HG02943 (cell line): Measurements from ENCODE around the gene FAM180B.
"Not testable (repeated sequence)": the region's sequence is repeated elsewhere in the genome, so short reads cannot be mapped to it uniquely, and the experiment has no call there.

ENCODE experiments used
- ATAC-seq: cut with Tn5 transposase; IDR thresholded peaks from one replicate; pipeline ENCODE4 v1.9.1; 2021; ENCODE audit warnings: mild to moderate bottlenecking, low read depth, moderate library complexity; ENCODE audit not compliant: unreplicated experiment

The FAM180B gene

GRCh38 chr11:47593492-47593933 lies 7.0 kb downstream of the FAM180B start:
- no peak for ATAC-seq

- ATAC-seq: no peak
These were observed 7.7 kb downstream of the FAM180B start, which contains the start of gene C1QTNF4 for GRCh38 chr11:47593934-47594855. C1QTNF4 (minus strand) TSS chr11:47594411; CDS start chr11:47590810, 3,601 bp downstream.

- ATAC-seq: no peak
These were observed 8.6 kb downstream of the FAM180B start for GRCh38 chr11:47595029-47595428.

GRCh38 chr11:47595967-47596366 lies 9.5 kb downstream of the FAM180B start:
- no peak for ATAC-seq

- ATAC-seq: no peak
These were observed 13.4 kb downstream of the FAM180B start for GRCh38 chr11:47599902-47600301.

GRCh38 chr11:47603295-47603694 lies 16.8 kb downstream of the FAM180B start:
- ATAC-seq: no peak

GRCh38 chr11:47605921-47606320 lies 19.4 kb downstream of the FAM180B start:
- ATAC-seq: no peak

- ATAC-seq: no peak
These were observed 20.3 kb downstream of the FAM180B start for GRCh38 chr11:47606731-47607130.

- ATAC-seq: no peak
These were observed 20.9 kb downstream of the FAM180B start for GRCh38 chr11:47607380-47607779.

- ATAC-seq: no peak
These were observed 23.2 kb downstream of the FAM180B start for GRCh38 chr11:47609675-47610074.

GRCh38 chr11:47611348-47611794 lies 24.9 kb downstream of the FAM180B start:
- peak; percentile 79 for ATAC-seq

- no peak for ATAC-seq
These were observed 28.8 kb downstream of the FAM180B start for GRCh38 chr11:47615249-47615648.

GRCh38 chr11:47616726-47617416 lies 30.4 kb downstream of the FAM180B start:
- no peak for ATAC-seq

GRCh38 chr11:47617417-47617809 lies 30.9 kb downstream of the FAM180B start:
- no peak for ATAC-seq

- ATAC-seq: no peak
These were observed 34.4 kb downstream of the FAM180B start for GRCh38 chr11:47620836-47621378.

GRCh38 chr11:47626234-47626633 lies 39.8 kb downstream of the FAM180B start:
- ATAC-seq: no peak

- ATAC-seq: no peak
These were observed 41.5 kb downstream of the FAM180B start for GRCh38 chr11:47628026-47628425.

GRCh38 chr11:47631473-47631872 lies 45.0 kb downstream of the FAM180B start:
- no peak for ATAC-seq

GRCh38 chr11:47636331-47636730 lies 49.9 kb downstream of the FAM180B start:
- not testable (repeated sequence) for ATAC-seq
